Kidney epithelial cell (primary cell): ENCODE results near the gene CD248. TPM values are rescaled to one million over a fixed set of nuclear protein-coding genes. Genes with fewer than 3 reads are reported as not detected.

Source experiments
- DNase-seq: peaks from one replicate; pipeline ENCODE4 v3.0.0-alpha.2; 2010; ENCODE audit warnings: low read depth
- H3K27me3 ChIP-seq: 2 replicates; pipeline ENCODE4 v1.6.0; 2011; ENCODE audit warnings: low read length; ENCODE audit not compliant: control insufficient read depth, insufficient read depth
- H3K36me3 ChIP-seq: 2 replicates; pipeline ENCODE4 v1.5.1; 2011; ENCODE audit warnings: low read length; ENCODE audit not compliant: control insufficient read depth, insufficient read depth
- H3K4me3 ChIP-seq: 2 replicates; pipeline ENCODE4 v1.5.1; 2011; ENCODE audit warnings: low read depth, mild to moderate bottlenecking, control low read depth, low read length
- CTCF ChIP-seq: IDR thresholded peaks from 2 replicates; pipeline ENCODE4 v1.5.1; 2011; ENCODE audit warnings: mild to moderate bottlenecking, moderate library complexity, low read length, control low read depth, inconsistent platforms; ENCODE audit not compliant: insufficient read depth, poor library complexity, severe bottlenecking
- total RNA-seq: library from RNA; depleted of rRNA; stranded (reverse); fragments of >200 nt; gene quantifications from 2 replicates; pipeline ENCODE4 v1.2.3, GENCODE V29; 2015

CD248 gene
- total RNA-seq, 1 donor from 2014 or later, result 0.17 TPM

DNA sequence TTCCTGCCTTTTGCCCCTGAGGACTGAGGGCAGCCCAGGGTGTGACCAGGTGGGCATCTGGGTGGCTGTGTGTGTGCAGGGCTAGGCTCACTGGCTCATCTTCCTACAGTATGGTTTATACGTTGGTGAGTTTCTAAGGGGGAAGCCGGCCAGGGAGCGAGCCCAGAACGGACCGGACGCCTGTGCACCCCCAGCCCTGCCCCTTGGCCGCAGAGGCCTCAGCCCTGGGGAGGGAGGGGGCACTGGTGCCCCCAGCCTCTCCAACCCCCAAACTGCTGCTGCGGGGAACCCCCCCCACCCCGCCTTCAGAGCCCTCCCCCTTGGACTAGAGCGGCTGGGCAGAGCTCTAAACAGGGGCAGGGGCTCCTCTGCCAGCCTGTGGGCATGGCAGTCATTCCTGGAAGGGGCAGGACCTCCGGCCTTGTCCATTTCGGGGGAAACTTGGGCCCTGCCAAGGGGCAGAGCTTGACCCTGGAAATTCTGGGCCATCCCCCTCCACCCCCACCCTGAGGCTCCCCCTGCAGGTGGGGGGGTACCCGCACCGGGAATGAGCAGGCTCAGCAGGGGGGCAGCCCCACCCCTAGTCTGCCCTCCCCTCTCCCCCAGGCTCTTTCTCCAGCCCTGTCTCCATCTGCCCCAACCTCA is 33.3 kb downstream of the CD248 start:
- Histone ChIP-seq H3K27me3 (peaks cover 10% of the 10 kb centered on the region), H3K36me3 (no peaks in the 10 kb centered on the region), H3K4me3 (no peak overlapping the region)
- TF ChIP-seq CTCF, result no peak
- DNase-seq, result no peak

GRCh38 chr11:66282468-66283455 is 34.1 kb downstream of the CD248 start:
- no peaks in the 10 kb centered on the region for H3K36me3 ChIP-seq
- peak; percentile 77 for DNase-seq
- TF ChIP-seq CTCF, result peak; percentile 95

DNA sequence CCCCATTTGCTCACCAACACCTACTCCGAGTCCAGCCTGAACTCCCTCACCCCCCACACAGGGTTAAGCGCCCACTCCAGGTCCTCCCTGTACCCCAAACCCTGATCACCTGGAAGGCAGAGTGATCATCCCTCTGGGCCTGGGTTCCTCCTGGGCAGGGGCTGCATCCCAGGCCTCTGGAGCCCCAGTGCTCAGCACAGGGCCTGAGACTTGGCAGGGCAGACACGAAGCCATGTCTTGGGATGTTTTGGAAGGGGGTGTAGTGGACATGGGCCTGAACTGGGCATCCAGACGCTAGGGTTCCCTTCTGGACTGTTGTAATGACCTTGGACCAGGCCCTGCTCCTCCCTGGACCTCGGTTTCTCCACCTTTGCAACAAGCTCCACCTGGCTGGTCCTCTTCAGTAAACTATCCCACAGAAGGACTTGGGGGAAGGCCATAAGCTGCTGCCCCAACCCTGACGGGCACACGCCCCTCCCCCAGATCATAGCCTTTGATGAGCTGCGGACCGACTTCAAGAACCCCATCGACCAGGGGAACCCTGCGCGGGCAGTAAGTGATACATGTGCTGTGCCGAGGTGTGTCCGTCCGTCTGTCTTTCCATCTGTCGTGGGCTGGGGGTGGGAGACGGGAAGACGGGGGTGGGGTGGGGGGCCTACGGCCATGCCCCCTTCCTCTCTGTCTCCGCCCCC is 34.9 kb downstream of the CD248 start:
- H3K36me3 ChIP-seq, result no peaks in the 10 kb centered on the region
- no peak for DNase-seq
- H3K27me3 ChIP-seq, result peaks cover 12% of the 10 kb centered on the region
- H3K4me3 ChIP-seq, result no peak overlapping the region
- TF ChIP-seq CTCF, result no peak

More at GRCh38 chr11:66282468-66283455, 34.1 kb downstream of the CD248 start:
- H3K4me3 ChIP-seq, result no peak overlapping the region
- peaks cover 12% of the 10 kb centered on the region for H3K27me3 ChIP-seq

- no peak for TF ChIP-seq CTCF
- Histone ChIP-seq H3K27me3 (peaks cover 12% of the 10 kb centered on the region), H3K4me3 (no peak overlapping the region), H3K36me3 (no peaks in the 10 kb centered on the region)
- no peak for DNase-seq
Measured at GRCh38 chr11:66281001-66281400, 35.8 kb downstream of the CD248 start.

- TF ChIP-seq CTCF, result no peak
- H3K4me3 ChIP-seq, result no peak overlapping the region
- no peaks in the 10 kb centered on the region for H3K36me3 ChIP-seq
- H3K27me3 ChIP-seq, result peaks cover 12% of the 10 kb centered on the region
- no peak for DNase-seq
Measured at GRCh38 chr11:66280428-66280827, 36.4 kb downstream of the CD248 start.
